H7 (cell line): ENCODE data around the gene NTMT2. TPM values are rescaled to one million over a fixed set of nuclear protein-coding genes. Genes with fewer than 3 reads are reported as not detected.
A peak's percentile ranks its signal among the peaks of the same experiment; 100 is the strongest.
"Not testable (repeated sequence)": the region's sequence is repeated elsewhere in the genome, so short reads cannot be mapped to it uniquely, and the experiment has no call there.

Experiments
- DNase-seq: peaks from one replicate; pipeline ENCODE4 v3.0.0; 2012
- H3K27me3 ChIP-seq: 2 replicates; pipeline ENCODE4 v1.6.0; 2011; ENCODE audit warnings: mild to moderate bottlenecking, low read length; ENCODE audit not compliant: control insufficient read depth, insufficient read depth
- H3K36me3 ChIP-seq: replicated peaks from 2 replicates; pipeline ENCODE4 v1.5.1; 2011; ENCODE audit warnings: low read length; ENCODE audit not compliant: control insufficient read depth, insufficient read depth
- H3K4me3 ChIP-seq: 2 replicates; pipeline ENCODE4 v1.5.1; 2011; ENCODE audit warnings: low read depth, mild to moderate bottlenecking, control low read depth, low read length, moderate library complexity; ENCODE audit not compliant: insufficient read depth
- total RNA-seq: library from RNA; depleted of rRNA; stranded (reverse); fragments of >200 nt; shearing (Covaris generic); gene quantifications from 2 replicates; pipeline ENCODE4 v1.2.3, GENCODE V29; 2014

Gene NTMT2
- total RNA-seq, 1 experiment from 2014 or later = 0.28 TPM

- no peaks in the 10 kb centered on the region for H3K36me3 ChIP-seq
- no peaks in the 10 kb centered on the region for H3K27me3 ChIP-seq
- no peak for DNase-seq
- no peak overlapping the region for H3K4me3 ChIP-seq
Observed at GRCh38 chr1:170145061-170145460, 698 bp upstream of the NTMT2 start.

DNA sequence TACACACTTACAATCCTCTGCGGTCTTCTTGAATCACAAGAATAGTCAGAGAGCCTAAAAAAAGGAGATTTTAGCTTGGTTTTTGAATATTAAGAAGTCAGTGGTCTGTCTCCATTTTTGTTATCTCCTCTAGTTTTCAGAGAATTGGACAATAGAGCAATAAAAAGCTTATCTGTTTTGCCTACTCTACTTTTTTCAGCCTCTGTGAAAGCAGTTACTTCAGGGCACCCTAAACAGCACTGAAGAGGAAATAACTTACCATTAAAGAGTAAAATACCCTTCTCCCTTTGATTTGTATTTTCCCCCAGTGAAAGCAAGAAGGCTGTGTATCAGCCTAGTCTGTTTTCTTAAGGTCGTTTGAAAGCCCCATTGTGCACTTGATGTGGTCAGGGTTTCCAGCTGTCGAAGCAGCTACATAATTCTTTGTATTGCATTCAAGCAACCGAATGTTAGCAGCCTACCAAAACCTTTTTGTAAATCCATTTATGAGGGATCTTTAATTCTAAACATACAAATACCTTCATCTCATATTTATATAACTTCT is 1.0 kb downstream of the NTMT2 start:
- Histone ChIP-seq H3K27me3 (no peaks in the 10 kb centered on the region), H3K4me3 (no peak overlapping the region), H3K36me3 (no peaks in the 10 kb centered on the region)
- DNase-seq = no peak

DNA sequence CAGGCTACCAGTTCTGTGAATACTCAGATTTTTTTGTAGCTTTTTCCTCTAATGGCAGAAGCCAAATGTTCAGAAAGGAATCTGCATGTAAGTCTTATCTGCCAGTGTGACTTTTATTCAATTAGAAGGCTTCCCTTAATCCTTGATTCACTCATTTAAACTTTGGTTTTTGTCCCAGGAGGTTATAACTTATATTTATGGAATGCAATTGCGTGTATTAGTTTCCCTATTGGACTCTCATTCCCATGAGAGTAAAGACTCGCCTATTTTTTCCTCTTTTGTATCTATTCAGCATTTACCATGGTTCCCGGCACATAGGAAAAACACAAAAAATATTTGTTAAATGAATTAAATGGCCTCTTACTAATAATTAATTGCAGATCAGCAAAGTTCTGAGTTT is 3.5 kb downstream of the NTMT2 start:
- Histone ChIP-seq H3K4me3 (no peak overlapping the region), H3K27me3 (no peaks in the 10 kb centered on the region), H3K36me3 (no peaks in the 10 kb centered on the region)
- DNase-seq = no peak

- H3K4me3 ChIP-seq = no peak overlapping the region
- DNase-seq = no peak
- no peaks in the 10 kb centered on the region for H3K36me3 ChIP-seq
- no peaks in the 10 kb centered on the region for H3K27me3 ChIP-seq
Observed at GRCh38 chr1:170150016-170150415, 4.3 kb downstream of the NTMT2 start.

- no peak overlapping the region for H3K4me3 ChIP-seq
- H3K27me3 ChIP-seq = no peaks in the 10 kb centered on the region
- H3K36me3 ChIP-seq = no peaks in the 10 kb centered on the region
- DNase-seq = no peak
Observed at GRCh38 chr1:170150921-170151320, 5.2 kb downstream of the NTMT2 start.

DNA sequence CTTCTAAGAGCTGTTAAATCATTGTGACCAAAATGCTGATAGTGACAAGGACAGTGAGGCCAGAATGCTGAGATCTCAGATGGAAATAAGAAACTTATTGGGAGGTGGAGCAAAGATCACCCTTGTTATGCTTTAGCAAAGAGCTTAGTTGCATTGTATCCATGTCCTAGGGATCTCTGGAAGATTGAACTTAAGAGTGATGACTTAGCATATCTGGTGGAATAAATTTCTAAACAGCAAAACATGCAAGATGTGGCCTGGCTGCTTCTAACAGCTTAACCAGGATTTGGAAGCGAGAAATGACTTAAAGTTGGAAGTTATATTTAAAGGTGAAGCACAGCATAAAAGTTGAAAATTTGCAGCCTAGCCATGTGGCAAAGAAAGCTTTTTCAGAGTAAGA is 7.7 kb downstream of the NTMT2 start:
- no peaks in the 10 kb centered on the region for H3K36me3 ChIP-seq
- no peak overlapping the region for H3K4me3 ChIP-seq
- H3K27me3 ChIP-seq = no peaks in the 10 kb centered on the region
- DNase-seq = no peak

GRCh38 chr1:170155055-170155454 is 9.3 kb downstream of the NTMT2 start:
- Histone ChIP-seq H3K36me3 (no peaks in the 10 kb centered on the region), H3K4me3 (no peak overlapping the region), H3K27me3 (no peaks in the 10 kb centered on the region)
- DNase-seq = no peak

DNA sequence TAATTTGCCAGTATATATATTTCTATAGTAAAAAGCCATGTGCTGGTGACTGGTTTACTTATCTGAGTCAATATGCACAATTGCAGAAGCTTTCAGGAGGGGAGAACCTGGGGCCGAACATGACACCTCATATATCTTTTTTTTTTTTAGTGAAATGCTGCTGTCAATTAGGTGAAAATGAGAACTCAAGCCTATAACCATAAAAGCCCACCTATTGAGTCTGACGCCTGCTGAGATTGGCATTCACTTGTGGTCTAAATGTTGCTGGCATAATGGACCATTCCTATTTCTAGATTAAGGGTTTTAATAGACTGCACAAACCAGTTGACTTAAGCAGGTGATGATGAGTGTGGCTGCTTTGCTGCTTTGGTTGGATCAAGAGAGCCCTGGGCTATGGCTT is 10.8 kb downstream of the NTMT2 start:
- Histone ChIP-seq H3K27me3 (no peaks in the 10 kb centered on the region), H3K4me3 (no peak overlapping the region), H3K36me3 (no peaks in the 10 kb centered on the region)
- DNase-seq = no peak

- no peaks in the 10 kb centered on the region for H3K36me3 ChIP-seq
- no peaks in the 10 kb centered on the region for H3K27me3 ChIP-seq
- no peak overlapping the region for H3K4me3 ChIP-seq
- DNase-seq = no peak
Observed at GRCh38 chr1:170157820-170158219, 12.1 kb downstream of the NTMT2 start.

DNA sequence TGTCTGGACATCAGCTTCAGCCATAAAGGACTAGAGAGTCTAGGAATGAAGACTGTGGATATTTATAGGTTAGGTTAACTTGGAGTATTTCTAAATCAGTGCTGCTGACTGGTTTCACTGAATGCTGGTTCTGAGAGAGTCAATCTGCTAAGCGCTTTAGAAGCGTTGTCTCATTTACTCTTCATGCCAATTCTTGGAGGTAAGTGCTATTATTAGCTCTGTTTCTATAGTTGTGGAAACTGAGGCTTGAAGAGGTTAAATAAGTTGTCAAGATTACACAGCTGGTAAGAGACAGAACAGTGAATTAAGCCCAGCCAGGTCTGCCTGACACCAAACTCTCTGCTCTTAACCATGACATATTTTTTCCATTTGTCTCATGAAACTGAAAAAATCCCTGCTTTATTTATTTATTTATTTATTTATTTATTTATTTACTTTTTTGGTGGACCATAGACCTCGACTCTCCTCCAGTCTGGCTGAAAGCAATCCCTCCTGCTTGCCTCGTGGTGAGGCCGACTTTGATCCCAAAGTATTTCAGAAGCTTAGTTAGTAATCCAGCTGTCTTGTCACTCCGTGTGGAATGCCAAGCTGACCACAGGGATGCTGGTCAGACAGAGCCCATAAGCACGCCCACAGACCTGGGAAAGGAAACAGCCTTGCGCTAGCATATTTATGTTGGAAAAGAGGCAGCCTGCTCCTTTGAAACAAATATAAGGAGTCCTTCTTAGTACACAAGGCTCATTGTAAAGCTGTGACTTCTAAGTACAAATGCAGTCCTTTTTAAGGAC is 16.9 kb downstream of the NTMT2 start:
- H3K27me3 ChIP-seq = no peaks in the 10 kb centered on the region
- DNase-seq = peak; percentile 16
- no peak overlapping the region for H3K4me3 ChIP-seq
- H3K36me3 ChIP-seq = no peaks in the 10 kb centered on the region

DNA sequence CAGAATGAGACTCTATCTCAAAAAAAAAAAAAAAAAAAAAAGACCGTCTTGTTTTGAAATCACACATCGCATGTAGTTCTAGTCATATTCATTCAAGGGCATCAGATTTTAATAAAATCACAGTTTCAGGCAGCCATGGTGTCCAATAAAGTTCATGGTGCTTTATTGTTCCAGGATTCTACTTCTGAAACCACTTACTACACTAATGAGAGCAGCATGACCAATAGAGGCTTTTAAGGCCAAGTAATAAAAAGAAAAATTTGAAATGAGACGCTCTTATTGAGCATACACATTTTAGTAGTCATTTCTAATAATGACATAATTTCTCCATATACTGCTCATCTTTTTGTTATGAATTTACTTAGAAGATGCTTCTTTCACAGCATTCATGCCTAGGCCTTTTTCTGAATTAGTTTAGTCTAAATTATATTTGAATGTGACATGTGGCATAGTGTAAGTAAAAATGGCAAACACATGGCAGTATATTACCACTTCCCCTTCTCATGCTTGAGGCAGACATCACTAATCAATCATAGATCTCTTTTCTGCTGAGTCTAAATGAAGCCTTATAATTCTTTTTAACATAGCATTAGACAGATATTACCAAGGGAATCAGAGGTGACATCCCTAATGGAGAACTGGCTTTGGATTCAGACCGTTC is 18.5 kb downstream of the NTMT2 start:
- H3K4me3 ChIP-seq = no peak overlapping the region
- no peaks in the 10 kb centered on the region for H3K27me3 ChIP-seq
- H3K36me3 ChIP-seq = no peaks in the 10 kb centered on the region
- DNase-seq = no peak

GRCh38 chr1:170166518-170167180 is 20.9 kb downstream of the NTMT2 start:
- Histone ChIP-seq H3K4me3 (no peak overlapping the region), H3K36me3 (no peaks in the 10 kb centered on the region), H3K27me3 (no peaks in the 10 kb centered on the region)
- no peak for DNase-seq

DNA sequence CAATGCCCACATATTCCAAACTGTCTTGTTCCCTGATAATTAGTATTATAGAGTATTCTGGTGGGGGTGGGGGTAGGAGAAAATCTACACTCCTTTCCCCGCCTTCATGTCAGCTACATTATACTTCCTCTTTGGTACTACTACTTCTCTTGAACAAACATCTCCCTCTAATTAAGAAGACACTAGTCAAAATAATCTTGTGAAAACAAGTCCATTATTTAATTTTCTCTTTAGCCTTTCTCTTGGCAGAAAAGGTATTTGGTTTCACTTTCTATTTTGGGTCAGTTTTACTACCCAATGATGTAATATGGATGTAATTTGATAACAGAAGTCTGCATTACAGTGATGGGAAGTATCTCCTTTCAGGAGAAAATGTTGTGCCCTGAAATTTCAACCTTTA is 22.5 kb downstream of the NTMT2 start:
- Histone ChIP-seq H3K4me3 (no peak overlapping the region), H3K36me3 (no peaks in the 10 kb centered on the region), H3K27me3 (no peaks in the 10 kb centered on the region)
- no peak for DNase-seq

DNA sequence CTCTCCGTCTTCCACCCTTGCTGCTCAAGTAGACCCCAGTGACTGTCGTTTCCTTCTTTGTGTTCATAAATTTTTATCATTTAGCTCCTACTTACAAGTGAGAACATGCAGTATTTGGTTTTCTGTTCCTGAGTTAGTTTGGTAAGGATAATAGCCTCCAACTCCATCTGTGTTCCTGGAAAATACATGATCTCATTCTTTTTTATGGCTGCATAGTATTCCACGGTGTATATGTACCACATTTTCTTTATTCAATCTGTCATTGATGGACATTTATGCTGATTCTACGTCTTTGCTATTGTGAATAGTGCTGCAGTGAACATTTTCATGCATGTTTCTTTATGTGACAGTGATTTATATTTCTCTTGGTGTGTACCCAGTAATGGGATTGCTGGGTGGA is 24.8 kb downstream of the NTMT2 start:
- H3K4me3 ChIP-seq, DNase-seq, H3K27me3 ChIP-seq, H3K36me3 ChIP-seq: not testable (repeated sequence)

DNA sequence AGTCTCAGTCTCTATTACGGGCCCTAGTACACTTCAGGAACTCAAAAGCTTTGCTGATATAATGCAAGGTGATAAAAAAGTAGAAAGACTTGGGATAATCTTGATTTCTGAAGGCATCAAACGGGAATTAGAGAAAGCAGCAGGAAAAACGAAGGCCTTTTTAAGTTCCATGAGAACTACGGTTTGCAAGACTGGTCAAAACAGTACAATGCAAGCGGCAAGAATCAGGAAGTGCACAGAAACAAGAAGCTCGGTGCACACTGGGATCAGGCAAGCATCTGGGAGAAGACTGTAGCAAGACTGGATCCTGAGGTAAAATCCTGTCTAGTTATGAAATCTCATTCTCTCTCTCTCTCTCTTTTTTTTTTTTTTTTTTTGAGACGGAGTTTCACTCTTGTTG is 28.6 kb downstream of the NTMT2 start:
- Histone ChIP-seq H3K36me3 (no peaks in the 10 kb centered on the region), H3K4me3 (no peak overlapping the region), H3K27me3 (no peaks in the 10 kb centered on the region)
- DNase-seq = no peak
